Germinal center (tissue), 1 donor: Measurements from ENCODE around the gene PSAPL1.

ENCODE experiments used
- DNase-seq: peaks from one replicate; pipeline ENCODE4 v3.0.0; 2012; ENCODE audit warnings: mixed read lengths, low spot score

PSAPL1 gene

DNA sequence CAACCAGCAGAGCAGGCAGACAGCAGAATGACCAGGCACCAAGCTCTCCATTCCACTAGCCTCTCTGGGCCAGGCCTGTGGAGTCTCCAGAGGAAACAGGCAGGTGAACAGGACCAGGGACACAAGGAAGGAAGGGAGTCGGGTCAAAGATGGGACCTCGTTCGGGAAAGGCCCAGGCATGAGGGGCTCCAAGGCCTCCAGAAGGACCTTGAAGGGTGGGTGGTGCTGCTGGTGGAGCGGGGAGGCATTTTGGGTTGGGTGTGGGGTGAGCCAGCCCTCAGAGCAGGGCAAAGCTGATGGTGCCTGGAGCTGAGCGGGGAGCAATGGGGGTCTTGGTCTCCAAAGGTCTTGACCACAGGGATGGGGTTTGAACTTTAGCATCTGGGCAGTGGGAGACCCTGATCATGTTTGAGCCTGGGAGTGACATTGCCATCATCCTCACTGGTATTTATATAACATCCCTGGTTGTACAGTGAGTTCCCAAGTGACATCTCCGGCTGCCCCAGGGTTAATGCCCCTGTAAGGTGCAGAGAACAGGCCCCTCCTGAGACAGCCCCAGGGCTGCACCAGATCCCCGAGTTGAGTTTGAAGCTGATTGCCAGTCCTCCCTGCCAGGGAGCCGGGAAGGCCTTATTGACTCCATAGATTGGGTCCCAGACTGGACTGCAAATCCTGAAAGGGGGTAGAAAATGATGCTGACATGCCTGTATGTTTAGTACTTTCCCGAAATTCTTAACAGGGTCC is 52.7 kb downstream of the PSAPL1 start:
- DNase-seq: no peak

DNA sequence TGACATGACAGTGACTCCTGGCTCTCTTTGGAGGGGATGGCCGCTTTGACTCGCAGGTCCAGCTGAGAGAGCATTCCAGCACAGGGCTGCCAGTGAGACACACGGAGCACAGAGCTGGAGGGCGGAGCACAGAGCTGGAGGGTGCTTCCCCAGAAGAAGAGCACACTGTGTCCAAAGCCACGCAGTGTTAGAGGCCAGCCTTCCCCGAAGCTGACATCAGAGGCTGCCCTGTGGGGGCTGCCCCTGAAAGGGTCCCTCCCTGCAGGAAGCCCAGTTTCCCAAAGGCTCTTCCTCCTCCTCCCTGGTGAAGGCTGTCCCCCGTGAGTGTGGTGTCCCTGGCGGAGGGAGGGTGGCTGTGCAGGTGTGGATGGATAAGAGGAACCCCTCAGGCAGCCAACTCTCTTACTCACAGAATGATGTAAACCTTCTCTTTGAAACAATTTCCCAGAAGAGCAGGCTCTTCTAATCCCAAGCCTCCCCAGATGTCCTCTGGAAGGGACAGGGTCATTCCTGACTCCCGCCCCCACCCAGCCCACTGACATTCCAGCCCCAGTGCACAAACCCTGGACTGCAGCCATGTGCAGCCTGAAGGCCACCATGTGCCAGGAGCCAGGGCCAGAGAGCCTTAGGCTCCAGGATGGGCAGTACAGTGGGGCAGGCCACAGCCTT is 53.4 kb downstream of the PSAPL1 start:
- DNase-seq: no peak
